LNCaP clone FGC (cell line): ENCODE measurements around the gene TBX2.

Experiments used
- DNase-seq: peaks from one replicate; pipeline ENCODE4 v3.0.0-alpha.2; 2011; ENCODE audit warnings: low read depth
- H3K4me3 ChIP-seq: 2 replicates; pipeline ENCODE4 v1.5.1; 2011; ENCODE audit warnings: mild to moderate bottlenecking, low read depth, low read length, control low read depth
- CTCF ChIP-seq: IDR thresholded peaks from 2 replicates; pipeline ENCODE4 v1.5.1; 2012; ENCODE audit warnings: mild to moderate bottlenecking; ENCODE audit not compliant: control insufficient read depth, insufficient read depth; ENCODE audit errors: extremely low read depth

TBX2 gene

DNA sequence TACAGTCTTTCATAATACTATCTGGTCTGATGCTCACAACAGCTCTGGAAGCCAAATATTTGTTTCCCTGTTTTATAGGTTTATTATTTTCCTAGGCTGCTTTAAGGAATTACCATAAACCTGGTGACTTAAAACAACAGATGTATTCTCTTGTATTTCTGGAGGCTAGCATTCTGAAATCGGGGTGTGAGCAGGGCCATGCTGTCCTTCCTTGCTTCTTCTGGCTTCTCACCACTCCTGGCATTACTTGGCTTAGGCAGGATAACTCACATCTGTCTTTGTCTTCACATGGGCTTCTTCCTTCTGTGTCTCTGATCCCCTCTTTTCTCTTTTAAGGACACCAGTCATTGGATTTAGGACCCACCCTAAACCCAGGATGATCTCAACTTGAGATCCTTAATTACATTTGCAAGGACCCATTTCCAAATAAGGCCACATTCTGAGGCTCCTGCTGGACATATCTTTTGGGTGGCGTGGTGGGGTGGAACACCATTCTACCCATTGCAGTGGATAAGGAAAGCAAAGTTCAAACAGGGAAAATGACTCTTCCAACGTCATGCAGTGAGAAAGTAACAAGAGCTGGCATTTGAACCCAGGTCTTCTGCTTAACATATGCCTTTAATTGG lies 39.2 kb upstream of the TBX2 start:
- H3K4me3 ChIP-seq: no peak overlapping the region
- no peak for TF ChIP-seq CTCF

GRCh38 chr17:61361084-61361483 lies 38.6 kb upstream of the TBX2 start:
- no peak for DNase-seq
- TF ChIP-seq CTCF: no peak
- H3K4me3 ChIP-seq: no peak overlapping the region

More for the DNA sequence above, 39.2 kb upstream of the TBX2 start:
- peak; percentile 56 for DNase-seq

DNA sequence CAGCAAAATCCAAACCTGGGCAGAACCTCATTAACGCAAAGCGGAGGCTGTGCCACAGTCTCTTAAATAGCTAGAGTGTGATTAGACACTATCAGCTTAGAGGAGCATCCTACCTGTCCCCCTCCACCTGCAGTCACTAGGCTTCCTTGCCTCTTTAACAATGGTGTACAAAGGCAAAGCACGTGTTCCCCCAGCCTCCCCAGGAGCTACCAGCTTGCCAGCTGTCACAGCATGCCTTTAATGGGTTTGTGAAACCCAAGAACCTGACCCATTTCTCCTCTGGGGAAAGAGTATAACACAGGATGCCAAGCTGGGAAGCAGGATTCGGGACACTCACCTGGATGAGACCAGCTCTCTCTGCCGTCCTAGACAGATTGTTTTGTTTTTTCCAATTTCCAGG lies 37.2 kb upstream of the TBX2 start:
- TF ChIP-seq CTCF: no peak
- H3K4me3 ChIP-seq: no peak overlapping the region
- DNase-seq: no peak

- no peak for TF ChIP-seq CTCF
- no peak for DNase-seq
- H3K4me3 ChIP-seq: no peak overlapping the region
Observed at GRCh38 chr17:61362852-61363600, 36.6 kb upstream of the TBX2 start.

DNA sequence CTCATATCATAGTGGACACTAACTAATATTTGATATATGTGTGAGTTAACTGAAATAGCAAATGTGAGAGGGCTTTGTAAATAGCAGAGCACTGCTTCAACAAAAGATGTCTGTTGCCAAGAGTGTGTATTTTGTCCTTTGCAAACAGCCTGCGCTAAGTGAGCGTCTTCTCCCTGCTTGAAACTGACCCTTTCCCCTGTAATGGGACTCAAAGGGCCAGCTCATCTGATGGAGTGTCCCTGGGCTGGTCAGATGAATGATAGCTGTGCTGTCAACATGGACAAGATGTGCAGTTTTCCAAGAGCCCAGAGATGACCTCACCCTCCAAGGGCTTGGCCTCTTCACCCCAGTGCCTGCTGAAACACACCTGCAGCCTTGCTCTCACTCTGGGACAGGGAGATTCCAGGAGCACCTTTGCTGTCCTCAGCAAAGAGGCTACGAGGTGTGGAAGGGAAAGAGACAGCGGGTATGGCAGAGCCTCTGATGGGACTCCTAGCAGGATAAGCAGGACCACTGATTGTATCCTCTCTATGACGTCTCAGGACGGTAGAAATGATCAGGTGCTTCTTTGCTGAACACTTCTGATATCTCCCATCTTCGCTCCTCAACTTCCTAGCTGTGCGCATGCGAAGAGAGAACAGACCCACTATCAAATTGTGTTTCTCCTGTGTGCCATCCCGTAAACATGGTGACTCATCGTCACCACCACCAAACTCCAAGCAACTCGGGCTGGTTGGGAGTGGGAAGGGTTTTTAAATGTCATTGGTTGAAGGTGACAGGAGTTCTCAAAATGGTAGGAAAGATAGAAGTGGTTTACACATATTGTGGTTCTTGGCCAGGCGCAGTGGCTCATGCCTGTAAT lies 35.8 kb upstream of the TBX2 start:
- no peak overlapping the region for H3K4me3 ChIP-seq
- TF ChIP-seq CTCF: no peak
- no peak for DNase-seq

DNA sequence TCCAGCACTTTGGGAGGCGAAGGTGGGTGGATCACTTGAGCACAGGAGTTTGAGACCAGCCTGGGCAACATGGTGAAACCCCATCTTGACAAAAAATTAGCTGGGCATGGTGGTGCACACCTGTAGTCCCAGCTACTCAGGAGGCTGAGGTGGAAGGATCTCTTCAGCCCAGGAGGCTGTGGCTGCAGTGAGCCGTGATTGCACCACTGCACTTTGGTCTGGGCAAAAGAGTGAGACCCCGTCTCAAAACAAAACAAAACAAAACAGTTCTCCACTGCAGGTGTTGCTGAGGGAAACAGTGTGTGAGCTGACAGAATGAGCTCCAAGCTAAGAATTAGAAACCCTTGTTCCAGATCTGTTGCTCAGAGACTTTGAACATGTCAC lies 35.2 kb upstream of the TBX2 start:
- DNase-seq: no peak
- H3K4me3 ChIP-seq: no peak overlapping the region
- TF ChIP-seq CTCF: no peak
